Uterus (tissue), 2 donors: ENCODE results near the gene MADCAM1.

Experiments used
- POLR2A ChIP-seq, 2 donors: fragments of 450-650 bp; IDR thresholded peaks; one replicate each; pipeline ENCODE4 v1.6.1; 2016; ENCODE audit warnings: antibody characterized with exemption in 2 of 2, mild to moderate bottlenecking in 1 of 2, moderate library complexity in 1 of 2
- TF ChIP-seq, protein P1 (sequence below), 4 experiments: fragments of 200-600 bp in 2 of 4; fragments of 450-650 bp in 2 of 4; sonication (generic) in 2 of 4; IDR thresholded peaks; one replicate each; pipeline ENCODE4 v1.5.1; 2016 to 2019; ENCODE audit warnings: antibody characterized with exemption in 4 of 4, mild to moderate bottlenecking in 2 of 4, moderate library complexity in 1 of 4

DNA sequence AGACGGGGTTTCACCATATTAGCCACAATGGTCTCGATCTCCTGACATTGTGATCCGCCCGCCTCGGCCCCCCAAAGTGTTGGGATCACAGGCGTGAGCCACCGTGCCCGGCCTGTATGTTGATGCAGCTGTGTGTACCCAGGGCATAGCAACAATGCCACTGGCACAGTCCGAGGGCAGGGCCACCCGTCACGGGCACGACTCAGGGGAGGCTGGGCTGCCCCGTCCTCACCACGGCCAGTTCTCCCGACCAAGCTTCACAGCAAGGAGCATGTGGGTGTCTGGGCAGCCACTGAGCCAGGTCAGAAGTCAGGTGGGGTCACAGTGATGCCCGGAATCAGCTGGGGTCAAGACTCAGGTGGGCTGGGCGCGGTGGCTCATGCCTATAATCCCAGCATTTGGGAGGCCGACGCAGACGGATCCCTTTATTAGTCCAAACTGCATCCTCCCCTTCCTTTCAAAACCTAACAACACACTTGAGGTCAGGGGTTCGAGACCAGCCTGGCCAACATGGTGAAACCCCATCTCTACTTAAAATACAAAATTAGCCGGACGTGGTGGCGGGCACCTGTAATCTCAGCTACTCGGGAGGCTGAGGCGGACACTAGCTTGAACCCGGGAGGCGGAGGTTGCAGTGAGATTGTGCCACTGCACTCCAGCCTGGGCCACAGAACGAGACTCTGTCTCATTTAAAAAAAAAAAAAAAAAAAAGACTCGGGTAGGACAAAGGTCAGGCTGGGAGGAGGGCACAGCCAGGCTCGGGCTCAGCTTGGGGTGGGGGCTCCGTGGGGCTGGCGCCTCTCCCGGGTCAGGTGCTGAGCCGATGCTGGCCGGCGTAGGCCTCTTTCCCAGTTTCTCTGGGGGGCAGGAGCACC is 34.1 kb downstream of the MADCAM1 start:
- no peak for TF ChIP-seq POLR2A (IDR thresholded peaks at IDR 0.05)
- TF ChIP-seq, protein P1, sequence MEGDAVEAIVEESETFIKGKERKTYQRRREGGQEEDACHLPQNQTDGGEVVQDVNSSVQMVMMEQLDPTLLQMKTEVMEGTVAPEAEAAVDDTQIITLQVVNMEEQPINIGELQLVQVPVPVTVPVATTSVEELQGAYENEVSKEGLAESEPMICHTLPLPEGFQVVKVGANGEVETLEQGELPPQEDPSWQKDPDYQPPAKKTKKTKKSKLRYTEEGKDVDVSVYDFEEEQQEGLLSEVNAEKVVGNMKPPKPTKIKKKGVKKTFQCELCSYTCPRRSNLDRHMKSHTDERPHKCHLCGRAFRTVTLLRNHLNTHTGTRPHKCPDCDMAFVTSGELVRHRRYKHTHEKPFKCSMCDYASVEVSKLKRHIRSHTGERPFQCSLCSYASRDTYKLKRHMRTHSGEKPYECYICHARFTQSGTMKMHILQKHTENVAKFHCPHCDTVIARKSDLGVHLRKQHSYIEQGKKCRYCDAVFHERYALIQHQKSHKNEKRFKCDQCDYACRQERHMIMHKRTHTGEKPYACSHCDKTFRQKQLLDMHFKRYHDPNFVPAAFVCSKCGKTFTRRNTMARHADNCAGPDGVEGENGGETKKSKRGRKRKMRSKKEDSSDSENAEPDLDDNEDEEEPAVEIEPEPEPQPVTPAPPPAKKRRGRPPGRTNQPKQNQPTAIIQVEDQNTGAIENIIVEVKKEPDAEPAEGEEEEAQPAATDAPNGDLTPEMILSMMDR (IDR thresholded peaks at IDR 0.05), result no peak
